PC-9 (cell line): ENCODE measurements around the gene TAC3. TPM values are rescaled to one million over a fixed set of nuclear protein-coding genes. Genes with fewer than 3 reads are reported as not detected.
A peak's percentile ranks its signal among the peaks of the same experiment; 100 is the strongest.
"Not testable (repeated sequence)": the region's sequence is repeated elsewhere in the genome, so short reads cannot be mapped to it uniquely, and the experiment has no call there.

Source experiments
- BruUV-seq: library from RNA; stranded (reverse); fragments of 400-500 nt; replicated peaks from 2 replicates; lab custom pipeline; 2021; lab: Mats Ljungman, UMichigan
- CTCF ChIA-PET: fragments of 300-600 bp; sonication (Branson Sonifier 250); formaldehyde crosslinking; loops from one replicate; lab custom pipeline; 2022; ENCODE audit warnings: antibody characterized with exemption; lab: Charles Lee
- POLR2A ChIA-PET: fragments of 300-600 bp; sonication (Branson Sonifier 250); formaldehyde crosslinking; loops from one replicate; lab custom pipeline; 2022; ENCODE audit warnings: antibody characterized with exemption; ENCODE audit not compliant: unreplicated experiment; lab: Charles Lee
- DNase-seq, 2 experiments: peaks; one replicate each; pipeline versions ENCODE4 v3.0.0 to v3.0.0-alpha.2; 2015 to 2022; ENCODE audit warnings: mixed read lengths in 1 of 2
- H2AFZ ChIP-seq: fragments of 200-600 bp; sonication (generic); 2 replicates; pipeline ENCODE4 v1.8.1; 2017; ENCODE audit warnings: antibody characterized with exemption
- H3F3A ChIP-seq: fragments of 200-600 bp; sonication (generic); 2 replicates; pipeline ENCODE4 v1.8.1; 2017; ENCODE audit warnings: antibody characterized with exemption, mild to moderate bottlenecking, low read depth; ENCODE audit not compliant: insufficient read depth
- H3K27ac ChIP-seq: fragments of 200-600 bp; sonication (generic); 2 replicates; pipeline ENCODE4 v1.6.1; 2016; ENCODE audit warnings: mixed run types
- H3K27me3 ChIP-seq: fragments of 200-600 bp; sonication (generic); 2 replicates; pipeline ENCODE4 v1.6.1; 2016; ENCODE audit warnings: low read depth, mixed run types; ENCODE audit not compliant: insufficient read depth
- H3K36me3 ChIP-seq: fragments of 200-600 bp; sonication (generic); 2 replicates; pipeline ENCODE4 v1.6.1; 2016; ENCODE audit warnings: low read depth, mixed run types
- H3K4me1 ChIP-seq: fragments of 200-600 bp; sonication (generic); replicated peaks from 2 replicates; pipeline ENCODE4 v1.6.1; 2016; ENCODE audit warnings: mixed run types; ENCODE audit not compliant: insufficient read depth
- H3K4me2 ChIP-seq: fragments of 200-600 bp; sonication (generic); 2 replicates; pipeline ENCODE4 v1.6.1; 2017; ENCODE audit warnings: mixed run types
- H3K4me3 ChIP-seq: fragments of 200-600 bp; sonication (generic); 2 replicates; pipeline ENCODE4 v1.6.1; 2016; ENCODE audit warnings: mixed run types
- H3K79me2 ChIP-seq: fragments of 200-600 bp; sonication (generic); 2 replicates; pipeline ENCODE4 v1.6.1; 2017; ENCODE audit warnings: low read depth, mixed run types
- H3K9me2 ChIP-seq: fragments of 200-600 bp; sonication (generic); 2 replicates; pipeline ENCODE4 v1.8.1; 2017; ENCODE audit warnings: mild to moderate bottlenecking; ENCODE audit not compliant: insufficient read depth
- H3K9me3 ChIP-seq: fragments of 200-600 bp; sonication (generic); 2 replicates; pipeline ENCODE4 v1.8.1; 2016; ENCODE audit warnings: low read depth; ENCODE audit not compliant: insufficient read depth
- H4K20me1 ChIP-seq: fragments of 200-600 bp; sonication (generic); 2 replicates; pipeline ENCODE4 v1.8.1; 2017; ENCODE audit not compliant: insufficient read depth
- EZH2 ChIP-seq: fragments of 200-600 bp; sonication (generic); IDR thresholded peaks from 2 replicates; pipeline ENCODE4 v1.8.0; 2017; ENCODE audit warnings: antibody characterized with exemption, low read depth
- intact Hi-C: fragments of 100-400 bp; cut with micrococcal nuclease; formaldehyde crosslinking; loops from one replicate; pipeline ENCODE4 v1.10.0; 2022; ENCODE audit not compliant: unreplicated experiment
- total RNA-seq: library from RNA; stranded (reverse); gene quantifications from 2 replicates; pipeline ENCODE4 v1.2.3, GENCODE V29; 2021
- TF ChIP-seq, protein P1 (sequence below): fragments of 200-600 bp; sonication (generic); conservative IDR thresholded peaks from 2 replicates; pipeline ENCODE4 v1.6.1; 2017; ENCODE audit warnings: mixed run types, antibody characterized with exemption, mild to moderate bottlenecking, moderate library complexity

Gene TAC3
- total RNA-seq, 1 experiment from 2014 or later, result not detected

DNA sequence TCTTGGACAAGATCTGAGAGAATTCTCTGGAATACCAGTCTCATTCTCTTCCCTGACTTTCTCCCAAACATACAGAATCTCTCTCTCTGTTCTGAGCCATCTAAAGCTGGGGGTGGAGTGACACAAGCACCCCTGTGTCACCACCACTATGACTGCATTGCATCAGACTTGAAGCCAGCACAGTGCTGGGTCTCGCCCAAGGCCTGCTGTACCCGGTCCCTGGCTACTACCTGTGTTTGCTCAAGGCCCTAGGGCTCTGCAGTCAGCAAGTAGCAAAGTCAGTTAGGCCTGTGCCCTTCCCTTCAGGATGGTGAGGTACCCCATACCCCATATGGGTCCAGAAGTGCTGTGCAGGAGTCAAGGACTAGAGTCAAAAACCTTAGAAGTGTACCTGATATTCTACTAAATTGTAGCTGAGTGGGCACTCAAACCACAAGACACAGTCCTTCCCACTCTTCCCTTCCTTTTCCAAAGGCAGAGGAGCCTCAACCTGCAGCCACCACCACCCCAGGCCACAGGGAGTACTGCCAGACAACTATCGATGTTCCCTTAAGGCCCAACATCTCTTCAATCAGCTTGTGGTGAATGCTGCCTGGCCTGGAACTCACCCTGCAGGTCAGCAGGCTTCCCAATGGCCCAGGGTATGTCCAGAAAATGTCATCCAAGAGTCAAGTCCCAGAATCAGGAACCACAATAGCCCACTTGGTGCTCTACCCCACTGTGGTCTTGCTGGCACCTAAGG lies 37.8 kb downstream of the TAC3 start:
- Histone ChIP-seq H3K4me1 (no peaks in the 10 kb centered on the region), H3K4me3 (no peak overlapping the region), H3K9me2 (no peaks in the 10 kb centered on the region), H4K20me1 (no peaks in the 10 kb centered on the region), H3K9me3 (no peaks in the 10 kb centered on the region), H3K27ac (no peak overlapping the region), H3K27me3 (no peaks in the 10 kb centered on the region), H3K4me2 (no peak overlapping the region), H3F3A (no peaks in the 10 kb centered on the region), H3K36me3 (no peaks in the 10 kb centered on the region), H2AFZ (no peak overlapping the region), H3K79me2 (no peaks in the 10 kb centered on the region)
- CTCF ChIA-PET, result no interaction called here
- TF ChIP-seq, protein P1, sequence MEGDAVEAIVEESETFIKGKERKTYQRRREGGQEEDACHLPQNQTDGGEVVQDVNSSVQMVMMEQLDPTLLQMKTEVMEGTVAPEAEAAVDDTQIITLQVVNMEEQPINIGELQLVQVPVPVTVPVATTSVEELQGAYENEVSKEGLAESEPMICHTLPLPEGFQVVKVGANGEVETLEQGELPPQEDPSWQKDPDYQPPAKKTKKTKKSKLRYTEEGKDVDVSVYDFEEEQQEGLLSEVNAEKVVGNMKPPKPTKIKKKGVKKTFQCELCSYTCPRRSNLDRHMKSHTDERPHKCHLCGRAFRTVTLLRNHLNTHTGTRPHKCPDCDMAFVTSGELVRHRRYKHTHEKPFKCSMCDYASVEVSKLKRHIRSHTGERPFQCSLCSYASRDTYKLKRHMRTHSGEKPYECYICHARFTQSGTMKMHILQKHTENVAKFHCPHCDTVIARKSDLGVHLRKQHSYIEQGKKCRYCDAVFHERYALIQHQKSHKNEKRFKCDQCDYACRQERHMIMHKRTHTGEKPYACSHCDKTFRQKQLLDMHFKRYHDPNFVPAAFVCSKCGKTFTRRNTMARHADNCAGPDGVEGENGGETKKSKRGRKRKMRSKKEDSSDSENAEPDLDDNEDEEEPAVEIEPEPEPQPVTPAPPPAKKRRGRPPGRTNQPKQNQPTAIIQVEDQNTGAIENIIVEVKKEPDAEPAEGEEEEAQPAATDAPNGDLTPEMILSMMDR, result no peak
- no peak for TF ChIP-seq EZH2
- POLR2A ChIA-PET, result no interaction called here
- no TSS peak for BruUV-seq
- DNase-seq, result no peak
- intact Hi-C loops, result no loop called here

DNA sequence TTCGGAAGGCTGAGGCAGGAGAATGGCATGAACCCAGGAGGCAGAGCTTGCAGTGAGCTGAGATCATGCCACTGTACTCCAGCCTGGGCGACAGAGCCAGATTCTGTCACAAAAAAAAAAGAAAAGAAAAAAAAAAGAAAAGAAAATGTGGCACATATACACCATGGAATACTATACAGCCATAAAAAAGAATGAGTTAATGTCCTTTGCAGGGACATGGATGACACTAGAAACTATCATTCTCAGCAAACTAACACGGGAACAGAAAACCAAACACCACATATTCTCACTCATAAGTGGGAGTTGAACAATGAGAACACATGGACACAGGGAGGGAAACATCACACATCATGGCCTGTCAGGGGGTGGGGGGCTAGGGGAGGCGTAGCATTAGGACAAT lies 39.0 kb downstream of the TAC3 start:
- H4K20me1 ChIP-seq, BruUV-seq, H3F3A ChIP-seq, DNase-seq, H3K9me2 ChIP-seq, H3K36me3 ChIP-seq, H3K27me3 ChIP-seq, H3K9me3 ChIP-seq, H3K4me1 ChIP-seq, H3K79me2 ChIP-seq, CTCF ChIA-PET, H2AFZ ChIP-seq, H3K27ac ChIP-seq, H3K4me3 ChIP-seq, POLR2A ChIA-PET, H3K4me2 ChIP-seq: not testable (repeated sequence)
- intact Hi-C loops, result loop anchor here (2.0 kb wide), 1 partner anchor 55 kb away; no protein-coding TSS in a partner anchor

DNA sequence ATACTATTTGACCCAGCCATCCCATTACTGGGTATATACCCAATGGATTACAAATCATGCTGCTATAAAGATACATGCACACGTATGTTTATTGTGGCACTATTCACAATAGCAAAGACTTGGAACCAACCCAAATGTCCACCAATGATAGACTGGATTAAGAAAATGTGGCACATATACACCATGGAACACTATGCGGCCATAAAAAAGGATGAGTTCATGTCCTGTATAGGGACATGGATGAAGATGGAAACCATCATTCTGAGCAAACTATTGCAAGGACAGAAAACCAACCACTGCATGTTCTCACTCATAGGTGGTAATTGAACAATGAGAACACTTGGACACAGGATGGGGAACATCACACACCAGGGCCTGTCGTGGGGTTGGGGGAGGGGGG lies 42.1 kb downstream of the TAC3 start:
- H3K4me3 ChIP-seq, intact Hi-C loops, DNase-seq, H3K36me3 ChIP-seq, H3K9me3 ChIP-seq, H3K4me2 ChIP-seq, H3K27me3 ChIP-seq, H3K79me2 ChIP-seq, H4K20me1 ChIP-seq, H2AFZ ChIP-seq, CTCF ChIA-PET, H3F3A ChIP-seq, POLR2A ChIA-PET, BruUV-seq, H3K4me1 ChIP-seq, H3K27ac ChIP-seq, H3K9me2 ChIP-seq: not testable (repeated sequence)

DNA sequence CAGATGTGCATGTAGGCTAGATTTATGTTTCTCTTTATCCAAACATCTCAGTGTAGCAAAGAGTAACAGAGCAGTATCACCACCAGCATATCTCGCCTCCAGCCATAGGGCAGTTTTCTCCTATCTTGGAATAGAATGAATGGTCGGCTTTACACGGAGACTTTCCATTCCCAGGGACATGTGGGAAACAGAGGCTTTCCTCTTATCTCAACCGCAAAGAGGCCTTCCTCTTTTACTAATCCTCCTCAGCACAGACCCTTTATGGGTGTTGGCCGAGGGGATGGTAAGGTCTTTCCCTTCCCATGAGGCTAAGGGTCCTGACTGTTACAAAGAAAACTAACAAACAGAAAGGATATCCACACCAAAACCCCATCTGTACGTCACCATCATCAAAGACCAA lies 47.4 kb downstream of the TAC3 start:
- BruUV-seq, H3K4me2 ChIP-seq, intact Hi-C loops, CTCF ChIA-PET, H3K9me2 ChIP-seq, H2AFZ ChIP-seq, H3K4me1 ChIP-seq, H3K79me2 ChIP-seq, H3F3A ChIP-seq, H4K20me1 ChIP-seq, POLR2A ChIA-PET, H3K27ac ChIP-seq, H3K9me3 ChIP-seq, H3K27me3 ChIP-seq, DNase-seq, H3K4me3 ChIP-seq, H3K36me3 ChIP-seq: not testable (repeated sequence)

DNA sequence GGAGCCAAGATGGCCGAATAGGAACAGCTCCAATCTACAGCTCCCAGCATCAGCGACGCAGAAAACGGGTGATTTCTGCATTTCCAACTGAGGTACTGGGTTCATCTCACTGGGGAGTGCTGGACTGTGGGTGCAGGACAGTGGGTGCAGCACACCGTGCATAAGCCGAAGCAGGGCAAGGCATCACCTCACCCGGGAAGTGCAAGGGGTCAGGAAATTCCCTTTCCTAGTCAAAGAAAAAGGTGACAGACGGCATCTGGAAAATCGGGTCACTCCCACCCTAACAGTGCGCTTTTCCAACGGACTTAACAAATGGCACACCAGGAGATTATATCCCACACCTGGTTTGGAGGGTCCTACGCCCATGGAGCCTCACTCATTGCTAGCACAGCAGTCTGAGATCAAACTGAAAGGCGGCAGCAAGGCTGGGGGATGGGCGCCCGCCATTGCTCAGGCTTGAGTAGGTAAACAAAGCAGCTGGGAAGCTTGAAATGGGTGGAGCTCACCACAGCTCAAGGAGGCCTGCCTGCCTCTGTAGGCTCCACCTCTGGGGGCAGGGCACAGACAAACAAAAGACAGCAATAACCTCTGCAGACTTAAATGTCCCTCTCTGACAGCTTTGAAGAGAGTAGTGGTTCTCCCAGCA lies 50.2 kb downstream of the TAC3 start:
- H3K9me3 ChIP-seq, BruUV-seq, H3K4me1 ChIP-seq, H3K27ac ChIP-seq, H4K20me1 ChIP-seq, H3K79me2 ChIP-seq, H3K27me3 ChIP-seq, H3K9me2 ChIP-seq, intact Hi-C loops, H3F3A ChIP-seq, H3K36me3 ChIP-seq: not testable (repeated sequence)
- Histone ChIP-seq H3K4me2 (peak overlapping the region; percentile 67), H3K4me3 (peak overlapping the region; percentile 48; the same call in 1 of the 2 replicates), H2AFZ (peak overlapping the region; percentile 73; the same call in 1 of the 2 replicates)
- peak in 1 of 2 experiments; percentile 47 for DNase-seq
- POLR2A ChIA-PET, result interaction anchor here (0.7 kb wide), 1 partner anchor 299 kb away, joined by 14 read pairs; no protein-coding TSS in a partner anchor
- CTCF ChIA-PET, result interaction anchor here (0.7 kb wide), 1 partner anchor 99 kb away, joined by 4 read pairs; no protein-coding TSS in a partner anchor

DNA sequence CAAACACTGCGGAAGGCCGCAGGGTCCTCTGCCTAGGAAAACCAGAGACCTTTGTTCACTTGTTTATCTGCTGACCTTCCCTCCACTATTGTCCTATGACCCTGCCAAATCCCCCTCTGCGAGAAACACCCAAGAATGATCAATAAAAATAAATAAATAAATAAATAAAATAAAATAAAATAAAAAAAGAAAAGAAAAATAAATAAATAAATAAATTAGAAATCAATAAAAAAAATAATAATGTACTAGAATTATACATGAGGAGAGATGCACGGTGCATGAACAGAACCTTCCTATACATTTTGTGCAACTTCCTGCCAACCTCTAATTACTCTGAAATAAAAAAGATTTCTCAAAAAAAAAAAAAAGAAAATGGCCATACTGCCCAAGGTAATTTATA lies 51.2 kb downstream of the TAC3 start:
- not testable (repeated sequence) for BruUV-seq, H3K79me2 ChIP-seq, H3K27ac ChIP-seq

More for the DNA sequence above, 51.2 kb downstream of the TAC3 start:
- H3F3A ChIP-seq, CTCF ChIA-PET, H2AFZ ChIP-seq, H3K9me2 ChIP-seq, H3K4me1 ChIP-seq, H3K4me2 ChIP-seq, H3K36me3 ChIP-seq, intact Hi-C loops, DNase-seq, H3K9me3 ChIP-seq, H3K4me3 ChIP-seq, H4K20me1 ChIP-seq, H3K27me3 ChIP-seq: not testable (repeated sequence)
- POLR2A ChIA-PET, result interaction anchor here (0.7 kb wide), 1 partner anchor 300 kb away, joined by 14 read pairs; no protein-coding TSS in a partner anchor
